Activated gamma-delta T cell (primary cell): ENCODE measurements around the gene LITAFD.

ENCODE experiments used
- DNase-seq: peaks from one replicate; lab custom pipeline; 2025; lab: John Stamatoyannopoulos, UW

LITAFD gene

GRCh38 chr16:8920645-8921346 lies 38.6 kb downstream of the LITAFD start:
- DNase-seq = no peak

- DNase-seq = no peak
Measured at GRCh38 chr16:8921347-8921984, 39.3 kb downstream of the LITAFD start.

GRCh38 chr16:8923199-8923598 lies 41.0 kb downstream of the LITAFD start:
- DNase-seq = no peak

GRCh38 chr16:8924214-8924613 lies 42.1 kb downstream of the LITAFD start:
- no peak for DNase-seq

GRCh38 chr16:8925455-8925854 lies 43.3 kb downstream of the LITAFD start:
- no peak for DNase-seq

GRCh38 chr16:8926827-8927226 lies 44.7 kb downstream of the LITAFD start:
- no peak for DNase-seq

GRCh38 chr16:8928467-8928957 lies 46.4 kb downstream of the LITAFD start:
- DNase-seq = no peak

GRCh38 chr16:8929086-8929748 lies 47.1 kb downstream of the LITAFD start:
- DNase-seq = no peak

- no peak for DNase-seq
Measured at GRCh38 chr16:8931859-8932258, 49.7 kb downstream of the LITAFD start.

GRCh38 chr16:8934601-8935000 lies 52.5 kb downstream of the LITAFD start:
- DNase-seq = no peak
